Adrenal gland (tissue), 12 donors: ENCODE measurements around the gene OSR1. TPM values are rescaled to one million over a fixed set of nuclear protein-coding genes. Genes with fewer than 3 reads are reported as not detected.
"Not testable (repeated sequence)": the region's sequence is repeated elsewhere in the genome, so short reads cannot be mapped to it uniquely, and the experiment has no call there.

Experiments used
- DNase-seq, 7 donors: peaks; one replicate each; pipeline ENCODE4 v3.0.0-alpha.2; 2019 to 2020
- H3K27ac ChIP-seq, 5 donors: fragments of 200-600 bp; sonication (generic) in 4 of 5; 1 replicate in 3 of 5; 2 replicates in 2 of 5; pipeline versions ENCODE4 v1.5.1 to v1.8.0; 2016 to 2020; ENCODE audit warnings: mild to moderate bottlenecking in 1 of 5
- H3K27me3 ChIP-seq: fragments of 200-600 bp; 2 replicates; pipeline ENCODE4 v1.8.0; 2021
- H3K36me3 ChIP-seq, 2 donors: fragments of 200-600 bp; replicated peaks in 1 of 2; 1 replicate in 1 of 2; 2 replicates in 1 of 2; pipeline versions ENCODE4 v1.5.1 to v1.8.0; 2018 to 2022
- H3K4me1 ChIP-seq, 2 donors: fragments of 200-600 bp; replicated peaks in 1 of 2; 1 replicate in 1 of 2; 2 replicates in 1 of 2; pipeline versions ENCODE4 v1.5.1 to v1.8.0; 2018 to 2021
- H3K4me3 ChIP-seq, 4 donors: fragments of 200-600 bp; sonication (generic) in 3 of 4; one replicate each; pipeline ENCODE4 v1.5.1; 2016 to 2018
- H3K9me3 ChIP-seq, 3 donors: fragments of 200-600 bp; sonication (generic) in 1 of 3; replicated peaks in 1 of 3; 1 replicate in 2 of 3; 2 replicates in 1 of 3; pipeline versions ENCODE4 v1.5.1 to v1.8.0; 2016 to 2021
- CTCF ChIP-seq, 6 experiments: fragments of 450-650 bp in 4 of 6; fragments of 200-600 bp in 2 of 6; sonication (generic) in 1 of 6; IDR thresholded peaks; 1 replicate in 5 of 6; 2 replicates in 1 of 6; pipeline versions ENCODE4 v1.5.1 to v1.8.0; 2016 to 2021; ENCODE audit warnings: antibody characterized with exemption in 6 of 6, mild to moderate bottlenecking in 2 of 6, moderate library complexity in 1 of 6
- POLR2A ChIP-seq, 2 donors: fragments of 450-650 bp; IDR thresholded peaks; one replicate each; pipeline ENCODE4 v1.6.1; 2017; ENCODE audit warnings: antibody characterized with exemption in 2 of 2, mild to moderate bottlenecking in 2 of 2, moderate library complexity in 1 of 2
- WGBS, 4 donors: extraction: QIAGEN DNeasy Blood & Tissue Kit in 2 of 4; methylation state at CpG; one replicate each; pipeline versions ENCODE4 v1.1.5 to v1.1.7; 2013 to 2017; 5-methylcytosine and 5-hydroxymethylcytosine counted together
- intact Hi-C, 2 donors: fragments of 100-400 bp; cut with DNase I; formaldehyde crosslinking; loops; one replicate each; pipeline versions ENCODE4 v1.14.1 to v1.15.0; 2022 to 2023
- polyA plus RNA-seq, 3 donors: library from polyadenylated mRNA; stranded (reverse); fragments of 200-250 nt in 2 of 3; fragments of 350-450 nt in 1 of 3; fragmentation: Illumina TruSeq in 1 of 3; extraction: RNeasy Lipid Tissue Mini Kit (QIAGEN cat#74804) in 1 of 3; gene quantifications; one replicate each; pipeline ENCODE4 v1.2.3, GENCODE V29; 2013 to 2014
- total RNA-seq, 9 donors: library from RNA; depleted of rRNA in 4 of 9; stranded (reverse); fragments of >200 nt in 4 of 9; fragments of 120-200 nt in 1 of 9; fragmentation: NEBNext Ultra II Directional in 1 of 9; extraction: Animal tissue kit (Norgen Biotek cat#: 25700) in 1 of 9; gene quantifications; one replicate each; pipeline versions ENCODE4 v1.1.0 to v1.2.4, GENCODE V29; 2013 to 2023
- donor health status: healthy with polysubstance abuse.
- donor health status: Bipolar disorder and iron deficiency.
- donor health status: DM: yes; HTN: yes; CAD: no.
- donor health status: DM: no; HTN: no; CAD: no.
- donor health status: DM: no; HTN: no; CAD: no.
- donor health status: DM: yes; HTN: yes; CAD: no.

The OSR1 gene
- total and polyA plus RNA-seq, 12 donors: 0.61 to 7.9 (median 2.4) TPM

- no peaks in the 10 kb centered on the region for H3K4me1 ChIP-seq
Measured at GRCh38 chr2:19319698-19320097, 38.7 kb downstream of the OSR1 start.

DNA sequence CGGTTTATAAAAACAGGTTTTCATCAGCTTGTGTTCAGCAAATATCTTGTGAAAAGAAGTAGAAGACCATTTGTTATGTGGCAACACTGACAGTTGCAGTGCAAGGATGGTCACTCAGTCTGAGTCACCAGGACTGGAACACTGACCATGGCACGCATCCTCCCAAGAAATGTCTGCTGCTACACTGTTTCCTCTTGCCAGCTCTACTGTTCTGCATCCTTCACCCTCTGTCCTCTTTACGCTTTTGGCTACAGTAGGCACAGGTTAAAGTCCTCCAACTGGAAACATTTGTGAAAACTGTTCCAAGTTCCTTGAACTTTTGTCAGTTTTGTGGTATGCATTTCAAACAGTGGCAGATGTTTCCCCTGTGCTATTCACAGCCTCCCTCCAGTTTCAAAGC is 39.4 kb downstream of the OSR1 start:
- 92 to 96% (median 95%) methylated on average over 3 of the region's 3 CpGs for WGBS, 4 donors
- H3K36me3 ChIP-seq: no peaks in the 10 kb centered on the region
- H3K4me3 ChIP-seq: no peak overlapping the region
- intact Hi-C loops: no loop called here
- H3K27me3 ChIP-seq: no peaks in the 10 kb centered on the region
- TF ChIP-seq CTCF (IDR thresholded peaks at IDR 0.05) (no peak), POLR2A (IDR thresholded peaks at IDR 0.05) (no peak)
- DNase-seq: no peak
- no peaks in the 10 kb centered on the region for H3K4me1 ChIP-seq
- H3K27ac ChIP-seq: no peak overlapping the region
- no peaks in the 10 kb centered on the region for H3K9me3 ChIP-seq

More at GRCh38 chr2:19319698-19320097, 38.7 kb downstream of the OSR1 start:
- WGBS, 4 donors: 63 to 75% (median 65%) methylated on average over 3 of the region's 3 CpGs
- Histone ChIP-seq H3K27ac (no peak overlapping the region), H3K4me3 (no peak overlapping the region), H3K36me3 (no peaks in the 10 kb centered on the region), H3K9me3 (no peaks in the 10 kb centered on the region), H3K27me3 (no peaks in the 10 kb centered on the region)
- DNase-seq: no peak
- intact Hi-C loops: no loop called here
- no peak for TF ChIP-seq CTCF (IDR thresholded peaks at IDR 0.05)
- no peak for TF ChIP-seq POLR2A (IDR thresholded peaks at IDR 0.05)

DNA sequence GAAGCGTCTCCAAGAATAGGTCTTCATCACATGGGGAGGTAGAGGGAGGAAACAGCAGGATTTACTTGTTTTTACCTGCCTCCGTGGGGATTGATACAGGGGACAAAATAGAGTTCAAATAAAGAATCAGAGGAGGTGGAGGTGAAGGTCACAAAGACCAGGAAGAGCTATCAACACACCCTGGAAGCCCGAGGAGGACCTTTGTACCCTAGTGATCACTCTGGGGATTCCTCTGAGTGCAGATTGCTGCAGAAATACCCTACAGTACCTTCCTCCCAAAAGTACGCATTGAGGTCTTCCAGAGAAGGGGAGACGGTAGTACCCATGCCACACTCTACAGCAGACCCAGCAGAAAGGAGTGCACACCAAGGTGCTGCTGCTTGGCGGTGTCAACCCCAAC is 44.9 kb downstream of the OSR1 start:
- Histone ChIP-seq H3K9me3 (no peaks in the 10 kb centered on the region), H3K36me3 (no peaks in the 10 kb centered on the region), H3K4me1 (no peaks in the 10 kb centered on the region), H3K27me3 (no peaks in the 10 kb centered on the region), H3K4me3 (no peak overlapping the region), H3K27ac (no peak overlapping the region)
- 84 to 94% (median 91%) methylated on average over 5 to 6 of the region's 6 CpGs for WGBS, 4 donors
- intact Hi-C loops: no loop called here
- TF ChIP-seq CTCF (IDR thresholded peaks at IDR 0.05): no peak
- no peak for TF ChIP-seq POLR2A (IDR thresholded peaks at IDR 0.05)
- DNase-seq: no peak

DNA sequence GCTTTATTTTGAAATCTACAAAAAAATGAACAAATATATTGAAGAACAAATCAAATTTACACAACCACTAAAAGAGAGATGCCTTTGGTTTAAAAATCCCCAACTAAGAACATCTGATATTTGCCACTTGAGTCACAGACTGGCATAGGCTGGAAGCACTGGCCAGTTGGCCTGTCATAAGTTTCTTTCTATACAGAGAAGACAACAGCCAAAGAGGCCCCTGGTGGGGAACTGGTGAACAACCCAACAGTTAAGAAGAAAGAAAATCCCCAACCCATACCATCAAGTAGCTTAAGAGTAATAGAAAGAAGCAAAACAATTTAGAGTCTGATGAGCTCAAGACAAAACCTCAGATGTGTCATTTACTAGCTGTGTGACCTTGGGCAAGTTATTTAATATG is 45.5 kb downstream of the OSR1 start:
- Histone ChIP-seq H3K9me3 (no peaks in the 10 kb centered on the region), H3K27ac (no peak overlapping the region), H3K4me3 (no peak overlapping the region), H3K36me3 (no peaks in the 10 kb centered on the region), H3K27me3 (no peaks in the 10 kb centered on the region), H3K4me1 (no peaks in the 10 kb centered on the region)
- peak in 5 of 6 experiments; percentile 5 to 33 (median 18) for TF ChIP-seq CTCF (IDR thresholded peaks at IDR 0.05)
- TF ChIP-seq POLR2A (IDR thresholded peaks at IDR 0.05): no peak
- intact Hi-C loops: no loop called here
- peak in 5 of 7 donors; percentile 24 to 56 (median 31) for DNase-seq

- intact Hi-C loops, H3K36me3 ChIP-seq, H3K27ac ChIP-seq, H3K4me3 ChIP-seq, H3K4me1 ChIP-seq, H3K27me3 ChIP-seq, H3K9me3 ChIP-seq, DNase-seq: not testable (repeated sequence)
- 77 to 91% (median 85%) methylated on average over 16 to 17 of the region's 18 CpGs for WGBS, 4 donors
Measured at GRCh38 chr2:19306065-19306464, 52.4 kb downstream of the OSR1 start.

GRCh38 chr2:19305400-19306055 is 52.9 kb downstream of the OSR1 start:
- DNase-seq, H3K9me3 ChIP-seq, H3K27ac ChIP-seq, H3K4me1 ChIP-seq, intact Hi-C loops, H3K4me3 ChIP-seq, H3K36me3 ChIP-seq, H3K27me3 ChIP-seq: not testable (repeated sequence)
- 93 to 98% (median 95%) methylated on average over 6 to 15 of the region's 15 CpGs for WGBS, 4 donors
